GM12874 (cell line): Measurements from ENCODE around the gene RYR3.

Experiments used
- CTCF ChIP-seq: IDR thresholded peaks from 2 replicates; pipeline ENCODE4 v1.5.1; 2011; ENCODE audit warnings: low read depth, mild to moderate bottlenecking, control low read depth, low read length, moderate library complexity; ENCODE audit not compliant: insufficient read depth

Gene RYR3

GRCh38 chr15:33807665-33808064 is 496.9 kb downstream of the RYR3 start:
- TF ChIP-seq CTCF: no peak

- no peak for TF ChIP-seq CTCF
Observed at GRCh38 chr15:33808720-33809457, 498.1 kb downstream of the RYR3 start.

GRCh38 chr15:33810073-33810595 is 499.4 kb downstream of the RYR3 start:
- TF ChIP-seq CTCF: no peak

- no peak for TF ChIP-seq CTCF
Observed at GRCh38 chr15:33810806-33811205, 500.0 kb downstream of the RYR3 start.

GRCh38 chr15:33813891-33814290 is 503.1 kb downstream of the RYR3 start:
- no peak for TF ChIP-seq CTCF

GRCh38 chr15:33822479-33822878 is 511.7 kb downstream of the RYR3 start:
- no peak for TF ChIP-seq CTCF

GRCh38 chr15:33823119-33823518 is 512.4 kb downstream of the RYR3 start:
- TF ChIP-seq CTCF: no peak
